ENCODE results near the gene UMODL1.
"Not testable (repeated sequence)": the region's sequence is repeated elsewhere in the genome, so short reads cannot be mapped to it uniquely, and the experiment has no call there.

UMODL1 gene

DNA sequence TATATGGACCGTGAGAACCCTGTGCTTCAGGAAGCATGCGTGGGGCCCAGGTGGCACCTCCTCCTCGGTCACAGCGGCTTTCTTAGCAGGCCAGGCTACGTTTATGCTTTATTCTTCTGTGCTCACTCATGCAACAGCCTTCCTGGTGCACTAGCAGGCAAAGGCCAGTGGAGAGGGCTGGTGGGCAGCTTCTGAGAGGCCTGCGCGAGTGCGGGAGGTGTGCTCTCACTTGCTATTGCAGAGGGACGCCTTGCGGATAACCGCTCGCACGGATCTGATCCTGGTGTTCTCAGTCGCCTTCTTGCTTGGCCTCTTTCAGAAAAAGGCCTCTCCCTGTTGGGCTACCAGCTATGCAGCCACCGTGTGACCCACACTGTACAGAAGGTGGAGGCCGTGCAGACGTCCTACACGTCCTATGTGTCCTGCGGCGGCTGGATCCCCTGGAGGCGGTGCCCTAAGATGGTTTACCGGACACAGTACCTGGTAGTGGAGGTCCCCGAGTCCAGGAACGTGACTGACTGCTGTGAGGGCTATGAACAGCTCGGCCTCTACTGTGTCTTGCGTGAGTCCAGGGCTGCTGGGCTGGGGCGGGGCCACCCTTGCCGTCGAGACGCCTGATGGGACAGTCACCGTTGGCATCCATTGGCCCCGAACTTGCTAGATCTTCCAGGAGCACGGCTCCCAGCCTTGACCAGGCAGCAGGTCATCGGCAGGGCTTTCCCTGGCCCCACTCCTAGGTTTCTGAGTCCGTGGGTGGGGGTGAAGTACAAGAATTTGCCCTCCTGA is 4.8 kb downstream of the UMODL1 start:
- TF ChIP-seq, protein P1, sequence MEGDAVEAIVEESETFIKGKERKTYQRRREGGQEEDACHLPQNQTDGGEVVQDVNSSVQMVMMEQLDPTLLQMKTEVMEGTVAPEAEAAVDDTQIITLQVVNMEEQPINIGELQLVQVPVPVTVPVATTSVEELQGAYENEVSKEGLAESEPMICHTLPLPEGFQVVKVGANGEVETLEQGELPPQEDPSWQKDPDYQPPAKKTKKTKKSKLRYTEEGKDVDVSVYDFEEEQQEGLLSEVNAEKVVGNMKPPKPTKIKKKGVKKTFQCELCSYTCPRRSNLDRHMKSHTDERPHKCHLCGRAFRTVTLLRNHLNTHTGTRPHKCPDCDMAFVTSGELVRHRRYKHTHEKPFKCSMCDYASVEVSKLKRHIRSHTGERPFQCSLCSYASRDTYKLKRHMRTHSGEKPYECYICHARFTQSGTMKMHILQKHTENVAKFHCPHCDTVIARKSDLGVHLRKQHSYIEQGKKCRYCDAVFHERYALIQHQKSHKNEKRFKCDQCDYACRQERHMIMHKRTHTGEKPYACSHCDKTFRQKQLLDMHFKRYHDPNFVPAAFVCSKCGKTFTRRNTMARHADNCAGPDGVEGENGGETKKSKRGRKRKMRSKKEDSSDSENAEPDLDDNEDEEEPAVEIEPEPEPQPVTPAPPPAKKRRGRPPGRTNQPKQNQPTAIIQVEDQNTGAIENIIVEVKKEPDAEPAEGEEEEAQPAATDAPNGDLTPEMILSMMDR (IDR thresholded peaks at IDR 0.05; ENCODE audit: low read depth, low read length) = no peak
- no peak for DNase-seq (ENCODE audit: extremely low read depth, low read depth)

DNA sequence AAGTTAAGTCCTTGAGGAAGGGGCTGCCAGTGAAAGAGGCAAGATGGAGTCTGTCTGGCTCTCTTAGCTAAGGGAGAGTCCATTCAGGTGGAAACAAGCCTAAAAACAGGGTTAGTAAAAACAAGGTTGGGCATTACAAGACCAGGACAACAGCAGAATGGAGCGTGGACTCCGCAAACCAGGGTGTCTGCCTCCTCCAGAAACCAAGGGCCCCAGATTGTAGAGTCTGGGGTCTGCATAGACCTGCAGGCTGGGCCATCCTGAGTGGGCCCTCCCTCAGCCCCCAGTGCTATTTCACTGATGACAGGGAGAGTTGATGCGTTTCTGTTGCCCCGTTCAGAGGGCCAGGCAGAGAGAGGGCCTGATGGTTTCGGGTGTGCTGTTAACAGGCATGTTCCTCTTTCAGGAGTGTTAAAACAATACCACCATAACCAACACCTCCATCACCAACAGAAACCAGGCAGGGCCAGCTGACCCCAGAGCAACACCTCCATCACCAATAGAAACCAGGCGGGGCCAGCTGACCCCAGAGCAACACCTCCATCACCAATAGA is 6.6 kb downstream of the UMODL1 start:
- not testable (repeated sequence) for DNase-seq (ENCODE audit: extremely low read depth, low read depth)

DNA sequence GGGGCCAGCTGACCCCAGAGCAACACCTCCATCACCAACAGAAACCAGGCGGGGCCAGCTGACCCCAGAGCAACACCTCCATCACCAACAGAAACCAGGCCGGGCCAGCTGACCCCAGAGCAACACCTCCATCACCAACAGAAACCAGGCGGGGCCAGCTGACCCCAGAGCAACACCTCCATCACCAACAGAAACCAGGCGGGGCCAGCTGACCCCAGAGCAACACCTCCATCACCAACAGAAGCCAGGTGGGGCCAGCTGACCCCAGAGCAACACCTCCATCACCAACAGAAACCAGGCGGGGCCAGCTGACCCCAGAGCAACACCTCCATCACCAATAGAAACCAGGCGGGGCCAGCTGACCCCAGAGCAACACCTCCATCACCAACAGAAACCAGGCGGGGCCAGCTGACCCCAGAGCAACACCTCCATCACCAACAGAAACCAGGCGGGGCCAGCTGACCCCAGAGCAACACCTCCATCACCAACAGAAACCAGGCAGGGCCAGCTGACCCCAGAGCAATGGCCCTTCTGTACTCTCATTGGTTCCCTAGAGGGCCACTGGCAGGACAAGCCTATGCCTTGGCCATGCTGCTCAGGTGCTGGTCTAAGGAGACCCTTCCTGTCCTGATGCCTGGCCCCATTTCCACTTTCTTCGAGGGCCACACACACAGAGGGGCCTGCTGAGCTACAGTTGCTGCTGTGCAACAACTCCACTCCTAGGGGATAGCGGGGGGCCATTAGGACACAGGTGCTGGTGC is 7.3 kb downstream of the UMODL1 start:
- not testable (repeated sequence) for DNase-seq (ENCODE audit: extremely low read depth, low read depth)

DNA sequence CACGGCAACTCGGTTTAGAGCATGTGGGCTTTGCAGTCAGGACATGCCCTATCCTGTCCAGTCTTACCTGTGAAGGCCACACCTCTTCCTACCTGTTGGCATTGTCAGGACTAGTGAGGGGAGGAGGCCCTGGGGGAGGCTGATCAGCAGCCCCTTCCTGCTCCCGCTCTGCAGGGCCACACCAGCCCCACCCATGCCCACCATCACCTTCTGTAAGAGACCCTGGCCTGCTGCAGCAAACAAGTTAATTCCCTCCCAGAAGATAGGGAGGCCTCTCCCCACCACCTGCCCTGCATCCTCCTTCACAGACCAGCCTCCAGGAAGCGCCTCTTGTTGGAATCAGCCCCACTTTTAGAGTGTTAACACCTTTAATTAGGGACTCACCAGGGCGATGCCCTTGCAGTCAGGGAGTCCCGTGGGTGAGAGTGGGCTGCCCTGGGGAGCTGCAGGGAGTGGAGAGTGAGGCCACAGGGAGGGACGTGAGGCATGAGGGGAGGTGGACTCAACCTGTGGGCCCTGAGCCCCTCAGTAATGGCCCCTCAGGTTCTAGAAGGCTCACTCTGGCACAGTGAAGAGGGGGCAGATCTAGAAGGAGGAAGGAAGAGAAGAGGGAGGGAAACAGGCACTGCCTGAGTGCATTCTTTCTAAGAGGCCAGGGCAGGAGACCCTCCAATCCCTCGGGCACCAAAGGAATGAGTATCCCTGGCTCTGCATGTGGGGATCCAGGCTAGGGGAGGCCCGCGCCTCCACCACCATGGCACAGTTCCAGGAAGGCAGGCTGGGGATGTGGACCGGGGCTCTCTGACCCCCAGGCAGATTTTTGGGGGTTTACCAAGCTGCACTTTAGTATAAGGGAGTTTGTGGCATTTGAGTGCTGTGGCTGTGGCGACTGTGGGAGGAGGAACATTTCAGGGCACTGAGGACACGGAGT is 8.2 kb downstream of the UMODL1 start:
- DNase-seq (ENCODE audit: extremely low read depth, low read depth) = no peak
- TF ChIP-seq, protein P1 (IDR thresholded peaks at IDR 0.05; ENCODE audit: low read depth, low read length) = no peak

DNA sequence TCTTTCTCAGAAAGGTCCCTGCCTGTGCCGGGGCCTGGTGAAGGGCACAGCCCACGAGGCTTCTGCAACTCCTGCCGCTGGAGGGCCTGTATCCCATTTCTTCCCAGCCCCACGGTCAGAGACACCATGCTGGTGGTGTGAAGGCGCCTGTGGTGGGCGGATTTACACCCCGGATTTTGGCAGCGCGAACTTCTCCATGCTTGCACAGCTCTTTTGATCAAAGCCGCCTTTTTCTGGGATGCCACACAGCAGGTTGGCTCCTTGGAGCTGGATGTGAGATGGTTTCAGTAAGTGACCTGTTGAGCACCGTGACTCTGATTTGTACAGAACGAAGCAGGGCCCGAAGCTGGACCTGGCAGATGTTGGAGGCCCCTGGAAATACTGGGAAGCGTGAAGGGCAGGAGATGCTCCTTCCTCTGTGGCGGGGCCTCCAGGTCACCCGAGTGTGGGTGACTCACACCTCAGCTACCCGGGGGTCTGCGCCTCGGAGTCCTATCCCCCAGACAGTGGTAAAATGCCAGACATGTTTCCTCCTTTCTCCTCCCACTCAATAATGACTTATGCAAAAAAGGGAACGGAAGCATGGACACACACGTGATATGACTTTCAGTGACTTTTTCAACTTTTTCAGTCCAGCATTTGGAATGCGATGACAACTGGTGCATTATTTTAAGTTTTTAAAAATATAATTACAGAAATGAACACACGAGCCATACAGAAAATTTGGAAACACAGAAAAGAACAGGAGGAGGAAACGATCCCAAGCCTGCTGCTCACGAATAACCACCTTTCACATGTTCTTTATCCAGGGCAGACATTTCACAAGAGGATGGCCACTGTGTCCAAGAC is 9.0 kb downstream of the UMODL1 start:
- DNase-seq (ENCODE audit: extremely low read depth, low read depth) = no peak
- TF ChIP-seq, protein P1 (IDR thresholded peaks at IDR 0.05; ENCODE audit: low read depth, low read length) = no peak

DNA sequence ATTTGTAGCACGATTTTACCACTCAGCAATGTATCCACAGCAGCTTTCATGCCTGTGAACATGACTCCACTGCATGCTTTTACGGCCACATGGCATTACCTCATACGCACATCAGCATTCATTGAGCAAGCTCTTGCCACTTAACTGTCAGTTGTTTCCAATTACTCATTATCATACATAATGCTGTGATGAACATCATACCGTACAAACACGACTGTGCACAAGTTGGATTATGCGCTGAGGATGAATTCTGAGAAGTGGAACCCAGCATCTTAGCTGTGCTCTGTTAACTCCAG is 9.6 kb downstream of the UMODL1 start:
- TF ChIP-seq, protein P1 (IDR thresholded peaks at IDR 0.05; ENCODE audit: low read depth, low read length) = no peak
- DNase-seq (ENCODE audit: extremely low read depth, low read depth) = peak; percentile 89

DNA sequence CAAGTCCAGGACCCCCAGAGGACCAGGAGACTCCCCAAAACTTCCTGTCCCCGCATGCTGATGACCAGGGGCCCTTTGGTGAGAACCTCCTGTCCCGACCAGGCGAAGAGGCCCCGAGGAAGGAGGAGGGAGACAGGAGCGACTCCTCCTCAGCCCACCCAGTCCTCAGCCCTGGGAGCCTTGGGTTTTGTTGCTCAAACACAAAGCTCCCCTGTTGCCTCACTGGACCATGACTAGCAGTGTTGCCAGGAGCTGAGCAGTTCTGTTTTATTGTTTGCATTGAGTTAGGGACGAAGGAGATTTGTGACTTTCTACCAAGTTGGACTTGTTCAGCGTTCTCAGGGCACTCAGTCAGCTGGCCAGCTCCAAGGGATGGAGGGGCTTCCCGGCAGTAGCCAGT is 10.0 kb downstream of the UMODL1 start:
- TF ChIP-seq, protein P1 (IDR thresholded peaks at IDR 0.05; ENCODE audit: low read depth, low read length) = no peak
- no peak for DNase-seq (ENCODE audit: extremely low read depth, low read depth)

Data from AG09319 (cell line).